ENCODE data around the gene PSME3. TPM values are rescaled to one million over a fixed set of nuclear protein-coding genes. Genes with fewer than 3 reads are reported as not detected.

PSME3 gene
- total and polyA plus RNA-seq, 8 donors, result 26.4 to 75.8 (median 68.7) TPM

- Histone ChIP-seq H3K4me3 (no peak overlapping the region), H3K27ac (peak overlapping the region in 1 of 5 donors; percentile 60), H3K36me3 (peaks cover 57 to 79% (median 77%) of the 10 kb centered on the region in 4 donors), H3K9me3 (no peaks in the 10 kb centered on the region), H3K4me1 (peaks cover 5 to 37% (median 20%) of the 10 kb centered on the region in 4 donors), H3K27me3 (no peaks in the 10 kb centered on the region)
- WGBS, 5 donors, result 34 to 43% (median 38%) methylated on average over 6 of the region's 6 CpGs
- DNase-seq, result peak in 1 of 2 donors; percentile 87
- intact Hi-C loops (cut with DNase I; ENCODE audit: low total_unique reads), result loop anchor here (5.0 kb wide), 1 partner anchor 89 kb away; no protein-coding TSS in a partner anchor
- TF ChIP-seq POLR2AphosphoS5 (IDR thresholded peaks at IDR 0.05), result peak in 2 of 3 donors; percentile 20 to 76
- no peak for TF ChIP-seq EP300 (IDR thresholded peaks at IDR 0.05)
- TF ChIP-seq CTCF (IDR thresholded peaks at IDR 0.05), result peak in 5 of 7 experiments; percentile 81 to 96 (median 86)
Measured at GRCh38 chr17:42843358-42843934, 10.2 kb downstream of the PSME3 start.

- no peak for DNase-seq
- intact Hi-C loops (cut with DNase I; ENCODE audit: low total_unique reads), result loop anchor here (5.0 kb wide), 1 partner anchor 88 kb away; no protein-coding TSS in a partner anchor
- H3K4me1 ChIP-seq, result peaks cover 5 to 38% (median 22%) of the 10 kb centered on the region in 4 donors
- H3K4me3 ChIP-seq, result no peak within 1 kb of the TSS
- no peak for TF ChIP-seq POLR2A (IDR thresholded peaks at IDR 0.05)
- no peak for TF ChIP-seq EP300 (IDR thresholded peaks at IDR 0.05)
- no peak for TF ChIP-seq POLR2AphosphoS5 (IDR thresholded peaks at IDR 0.05)
- no peak for TF ChIP-seq CTCF (IDR thresholded peaks at IDR 0.05)
- H3K36me3 ChIP-seq, result peaks cover 48 to 71% (median 68%) of the 10 kb centered on the region in 4 donors
- 70 to 86% (median 78%) methylated on average over 4 of the region's 4 CpGs for WGBS, 5 donors
- peak within 1 kb of the TSS in 1 of 5 donors; percentile 60 for H3K27ac ChIP-seq
- no peaks in the 10 kb centered on the region for H3K9me3 ChIP-seq
- no peaks in the 10 kb centered on the region for H3K27me3 ChIP-seq
Measured at GRCh38 chr17:42844271-42844670, 11.1 kb downstream of the PSME3 start, which contains the start of gene AOC2. AOC2 (plus strand) TSS chr17:42844580; CDS start chr17:42844627, 47 bp downstream.

- Histone ChIP-seq H3K27me3 (no peaks in the 10 kb centered on the region), H3K27ac (peak overlapping the region in 1 of 5 donors; percentile 38), H3K9me3 (no peaks in the 10 kb centered on the region), H3K4me3 (no peak overlapping the region), H3K4me1 (peaks cover 10 to 45% (median 29%) of the 10 kb centered on the region in 4 donors), H3K36me3 (peaks cover 42 to 64% (median 61%) of the 10 kb centered on the region in 4 donors)
- intact Hi-C loops (cut with DNase I; ENCODE audit: low total_unique reads), result loop anchor here (5.0 kb wide), 2 partner anchors 87 to 97 kb away; no protein-coding TSS in a partner anchor
- WGBS, 5 donors, result 88 to 95% (median 91%) methylated on average over 13 to 24 of the region's 24 CpGs
- DNase-seq, result no peak
- no peak for TF ChIP-seq POLR2AphosphoS5 (IDR thresholded peaks at IDR 0.05)
- no peak for TF ChIP-seq EP300 (IDR thresholded peaks at IDR 0.05)
- no peak for TF ChIP-seq POLR2A (IDR thresholded peaks at IDR 0.05)
- TF ChIP-seq CTCF (IDR thresholded peaks at IDR 0.05), result no peak
Measured at GRCh38 chr17:42844761-42845555, 11.8 kb downstream of the PSME3 start.

GRCh38 chr17:42845556-42845917 is 12.3 kb downstream of the PSME3 start:
- intact Hi-C loops (cut with DNase I; ENCODE audit: low total_unique reads), result loop anchor here (5.0 kb wide), 1 partner anchor 97 kb away; no protein-coding TSS in a partner anchor
- Histone ChIP-seq H3K9me3 (no peaks in the 10 kb centered on the region), H3K36me3 (peaks cover 36 to 58% (median 56%) of the 10 kb centered on the region in 4 donors), H3K27ac (peak overlapping the region in 4 of 5 donors; percentile 8 to 49 (median 44)), H3K4me3 (no peak overlapping the region), H3K4me1 (peaks cover 13 to 51% (median 35%) of the 10 kb centered on the region in 4 donors), H3K27me3 (no peaks in the 10 kb centered on the region)
- 85 to 96% (median 89%) methylated on average over 5 to 12 of the region's 12 CpGs for WGBS, 5 donors
- TF ChIP-seq EP300 (IDR thresholded peaks at IDR 0.05), result no peak
- no peak for TF ChIP-seq POLR2AphosphoS5 (IDR thresholded peaks at IDR 0.05)
- no peak for TF ChIP-seq CTCF (IDR thresholded peaks at IDR 0.05)
- no peak for TF ChIP-seq POLR2A (IDR thresholded peaks at IDR 0.05)
- no peak for DNase-seq
